Endothelial cell of hepatic sinusoid (primary cell): ENCODE results near the gene SEMA4B.

Experiments
- in situ Hi-C: cut with HindIII; loops from 2 replicates; pipeline ENCODE4 v1.10.0; 2017; ENCODE audit warnings: low sequenced_read_pairs

The SEMA4B gene

DNA sequence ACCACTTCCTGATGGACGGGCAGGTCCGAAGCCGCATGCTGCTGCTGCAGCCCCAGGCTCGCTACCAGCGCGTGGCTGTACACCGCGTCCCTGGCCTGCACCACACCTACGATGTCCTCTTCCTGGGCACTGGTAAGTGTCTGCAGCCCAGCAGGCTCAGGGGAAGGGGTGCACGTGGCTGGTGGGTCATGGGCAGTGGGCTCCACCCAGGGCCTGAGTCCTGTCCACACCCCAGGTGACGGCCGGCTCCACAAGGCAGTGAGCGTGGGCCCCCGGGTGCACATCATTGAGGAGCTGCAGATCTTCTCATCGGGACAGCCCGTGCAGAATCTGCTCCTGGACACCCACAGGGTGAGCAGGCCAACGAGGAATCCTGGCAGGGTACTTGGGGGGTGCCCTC lies 23.9 kb downstream of the SEMA4B start:
- in situ Hi-C loops: no loop called here

DNA sequence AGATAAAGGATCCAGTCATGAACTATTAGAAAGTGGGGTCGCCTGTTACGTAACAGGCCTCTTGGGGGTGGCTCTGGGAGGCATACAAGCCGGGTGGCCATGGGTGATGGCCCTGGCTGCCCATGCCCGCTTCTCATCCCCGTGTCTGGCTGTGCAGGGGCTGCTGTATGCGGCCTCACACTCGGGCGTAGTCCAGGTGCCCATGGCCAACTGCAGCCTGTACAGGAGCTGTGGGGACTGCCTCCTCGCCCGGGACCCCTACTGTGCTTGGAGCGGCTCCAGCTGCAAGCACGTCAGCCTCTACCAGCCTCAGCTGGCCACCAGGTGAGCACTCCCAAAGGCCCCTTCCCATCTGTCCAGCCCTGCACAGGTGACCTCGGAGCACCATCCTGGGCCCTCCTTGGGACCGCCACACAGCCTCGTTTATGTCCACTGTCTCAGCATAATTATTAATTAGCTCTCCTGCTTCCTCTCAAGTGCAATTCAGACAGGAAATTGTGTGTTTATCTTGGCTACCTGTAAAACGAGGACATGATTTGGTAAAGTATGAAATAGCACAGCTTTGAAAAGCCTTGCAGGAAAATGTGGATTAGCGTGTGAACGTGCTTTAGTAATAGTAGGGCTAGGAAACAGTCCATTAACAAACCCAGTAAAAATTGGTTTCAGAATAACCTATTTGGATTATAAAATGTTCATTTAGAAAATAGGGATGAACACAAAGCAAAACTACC lies 24.5 kb downstream of the SEMA4B start:
- in situ Hi-C loops: no loop called here

GRCh38 chr15:90227336-90227735 lies 26.2 kb downstream of the SEMA4B start:
- in situ Hi-C loops: no loop called here

- in situ Hi-C loops: no loop called here
These were observed 27.0 kb downstream of the SEMA4B start for GRCh38 chr15:90227816-90228772.

- in situ Hi-C loops: no loop called here
These were observed 27.8 kb downstream of the SEMA4B start for GRCh38 chr15:90228960-90229359.

GRCh38 chr15:90230071-90230494 lies 29.0 kb downstream of the SEMA4B start:
- in situ Hi-C loops: no loop called here

DNA sequence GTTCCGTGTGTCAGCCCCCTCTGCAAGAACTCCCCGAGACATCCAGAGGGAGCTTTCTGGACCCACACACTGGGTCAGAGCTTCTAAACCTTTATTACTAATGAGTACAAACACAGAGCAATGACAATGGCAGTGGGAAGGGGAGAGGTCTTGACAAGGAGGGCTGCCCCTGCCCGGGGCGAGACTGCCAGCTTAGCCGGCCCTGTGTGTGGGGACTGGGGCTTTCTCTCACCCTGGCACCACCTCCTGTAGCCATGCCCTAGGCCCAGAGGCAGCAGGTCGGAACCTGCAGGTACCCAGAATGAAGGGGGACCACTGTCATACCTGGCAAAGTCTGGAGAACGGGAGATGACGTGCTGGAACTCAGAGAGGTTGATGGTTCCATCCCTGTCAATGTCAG lies 29.5 kb downstream of the SEMA4B start:
- in situ Hi-C loops: no loop called here

DNA sequence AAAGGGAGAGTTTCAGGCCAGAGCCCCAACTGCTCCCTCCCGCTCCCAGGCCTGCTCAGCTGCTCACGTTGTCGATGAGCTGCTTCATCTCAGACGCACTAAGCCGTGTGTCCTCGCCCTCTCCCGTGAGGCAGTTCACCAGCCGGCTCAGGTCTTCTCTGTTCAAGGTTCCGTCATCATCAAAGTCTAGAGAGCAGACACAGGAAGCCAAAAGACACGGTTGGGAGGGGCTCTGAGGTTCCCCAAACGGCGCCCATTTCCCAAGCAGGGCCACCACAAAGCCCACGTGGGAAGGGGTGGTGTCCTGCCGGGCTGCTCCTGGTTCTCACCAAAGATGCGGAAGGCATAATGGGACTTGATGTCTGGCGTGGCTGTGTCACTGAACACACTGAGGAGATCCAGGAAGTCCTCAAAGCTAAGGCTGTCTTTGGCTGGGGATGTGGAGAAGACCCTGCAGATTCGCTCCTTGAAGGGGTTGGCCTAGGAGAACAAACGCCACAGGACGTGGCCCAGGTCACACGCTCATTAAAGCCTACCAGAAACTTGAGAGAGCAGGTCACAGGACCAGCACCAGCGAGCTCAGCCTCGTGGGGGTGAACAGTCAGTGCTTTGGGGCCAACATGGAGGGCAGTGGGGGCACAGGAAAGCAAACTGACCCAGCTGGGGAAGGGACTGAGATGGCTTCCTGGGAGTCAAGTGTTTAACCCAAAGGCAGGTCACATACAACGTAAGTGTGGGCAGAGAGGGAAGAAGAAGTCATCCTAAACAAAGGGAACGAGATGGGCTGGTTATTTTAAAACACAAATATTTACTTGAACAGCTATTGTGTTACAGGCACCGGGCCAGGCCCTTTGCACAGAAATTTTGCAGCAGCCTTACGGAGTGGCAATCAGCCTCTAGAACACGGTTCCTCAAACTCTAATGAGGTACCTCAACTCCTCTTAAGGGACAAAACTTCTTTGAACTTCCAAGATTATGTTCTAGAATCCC lies 30.2 kb downstream of the SEMA4B start:
- in situ Hi-C loops: no loop called here

DNA sequence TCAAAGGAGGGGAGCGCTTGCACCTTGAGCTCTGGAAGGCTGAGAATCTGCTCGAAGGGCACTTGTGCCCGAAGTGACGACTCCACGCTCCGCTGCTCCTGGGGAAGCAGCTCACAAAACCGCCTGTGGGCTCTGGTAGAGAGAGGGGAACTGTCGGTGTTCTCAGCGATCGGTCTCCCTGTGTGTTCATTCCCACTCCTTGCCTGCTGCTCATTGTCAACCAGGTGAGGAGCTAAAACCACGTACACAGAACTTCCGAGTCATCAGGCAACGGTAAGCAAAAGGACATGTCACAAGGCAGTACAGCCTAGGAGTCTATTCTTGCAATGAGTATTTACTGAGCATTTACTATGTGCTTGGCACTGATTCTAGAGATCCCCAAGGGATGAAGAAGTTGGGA lies 31.1 kb downstream of the SEMA4B start:
- in situ Hi-C loops: no loop called here

GRCh38 chr15:90232941-90233386 lies 31.8 kb downstream of the SEMA4B start:
- in situ Hi-C loops: no loop called here

DNA sequence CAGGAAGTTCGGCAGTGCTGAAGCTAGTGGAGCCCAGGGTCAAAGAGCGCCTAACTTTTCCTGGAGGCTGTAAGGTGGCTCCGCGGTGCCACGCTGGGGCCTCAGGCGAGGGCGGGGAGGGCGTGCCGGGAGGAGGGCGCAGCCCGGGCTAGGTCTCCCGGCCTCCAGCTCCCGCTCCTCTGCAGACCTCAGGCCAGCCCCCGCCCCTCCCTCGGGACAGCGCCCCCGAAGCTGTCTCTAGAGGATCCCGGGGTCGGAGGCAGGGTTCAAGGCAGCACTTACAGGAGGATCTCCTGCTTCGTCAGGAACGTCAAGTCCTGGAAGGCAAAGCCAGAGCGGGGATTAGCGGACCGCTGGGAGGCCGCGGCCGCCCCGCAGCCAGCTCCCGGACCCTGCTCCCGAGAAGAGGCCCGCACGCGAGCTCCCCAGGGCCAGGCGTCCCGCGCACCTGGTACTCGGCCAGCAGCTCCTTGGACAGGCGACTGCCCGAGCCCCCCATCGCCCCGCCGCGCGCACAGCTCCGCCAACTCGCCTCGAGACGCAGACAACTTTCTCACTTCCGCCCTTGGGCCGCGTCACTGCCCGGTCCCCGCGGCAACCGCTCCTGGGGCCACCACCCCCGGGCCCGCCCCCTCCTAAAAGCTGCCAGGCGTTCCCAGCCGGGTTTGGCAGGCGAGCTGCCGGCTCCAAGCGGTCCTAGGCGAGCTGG lies 32.4 kb downstream of the SEMA4B start, which contains the start of gene CIB1:
Gene CIB1 (minus strand): TSS at position 555 of the 709 bp plus-strand sequence. CDS start 56 bp downstream, at position 499.
- in situ Hi-C loops: no loop called here

DNA sequence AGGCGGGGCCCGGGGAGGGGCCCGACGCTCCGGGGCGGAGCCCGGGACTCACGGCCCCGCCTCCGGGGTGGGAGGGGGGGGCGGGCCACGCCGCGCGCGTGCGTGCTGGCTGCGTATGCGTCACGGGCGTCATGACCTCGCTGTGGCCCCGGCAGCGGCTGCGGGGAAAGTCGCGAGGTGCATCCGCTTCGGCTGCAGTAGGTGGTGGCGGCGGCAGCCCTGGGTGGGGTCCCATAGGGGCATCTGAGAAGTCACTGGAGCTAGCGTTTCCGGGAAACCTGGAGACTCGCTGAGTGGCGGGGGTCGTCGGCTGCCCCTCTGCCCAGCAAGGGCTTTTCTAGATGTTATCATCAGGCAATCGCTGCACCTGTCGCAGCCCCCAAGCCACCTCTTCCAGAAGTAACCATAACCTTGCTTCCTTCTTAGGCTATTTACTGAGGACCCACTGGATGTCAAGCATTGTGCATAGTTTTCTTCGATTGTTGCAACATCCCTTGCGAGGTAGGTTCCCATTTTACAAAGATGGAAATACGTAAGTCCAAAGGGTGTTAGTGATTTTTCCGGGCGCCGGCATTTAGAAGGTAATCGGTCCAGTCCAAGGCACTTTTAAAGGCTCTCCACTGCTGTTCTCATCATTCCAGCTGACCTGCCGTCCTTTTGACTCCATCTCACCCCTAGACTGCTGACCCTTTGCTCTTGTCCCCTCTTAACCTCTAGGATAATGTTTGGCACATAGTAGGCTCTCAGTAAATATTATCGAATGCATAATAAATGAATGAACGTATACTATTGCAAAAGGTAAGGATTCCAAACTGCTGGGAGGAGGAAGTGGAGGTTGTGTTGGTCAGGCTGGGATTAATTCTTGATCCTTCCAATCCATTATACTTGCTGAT lies 33.2 kb downstream of the SEMA4B start, which contains the start of gene GDPGP1:
Gene GDPGP1 (plus strand): TSS at position 114 of the 893 bp plus-strand sequence. CDS start 6,700 bp downstream, outside the sequence.
- in situ Hi-C loops: no loop called here

GRCh38 chr15:90239371-90239770 lies 38.2 kb downstream of the SEMA4B start:
- in situ Hi-C loops: no loop called here

DNA sequence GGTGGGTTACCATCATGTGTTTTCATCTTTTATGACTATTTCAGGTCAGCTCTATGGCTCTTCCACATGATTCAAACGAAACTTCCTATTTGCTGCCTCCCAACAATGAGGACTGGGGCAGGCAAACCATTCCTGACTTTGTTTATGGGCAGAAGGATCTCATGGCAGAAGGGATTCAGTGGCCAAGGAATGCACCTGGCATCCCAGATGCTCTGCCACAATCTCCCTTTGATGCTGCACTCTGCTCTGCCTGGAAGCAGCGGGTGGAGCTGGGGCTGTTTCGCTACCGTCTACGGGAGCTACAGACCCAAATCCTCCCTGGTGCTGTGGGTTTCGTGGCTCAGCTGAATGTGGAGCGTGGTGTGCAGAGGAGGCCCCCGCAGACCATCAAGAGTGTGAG lies 39.7 kb downstream of the SEMA4B start:
- in situ Hi-C loops: no loop called here

DNA sequence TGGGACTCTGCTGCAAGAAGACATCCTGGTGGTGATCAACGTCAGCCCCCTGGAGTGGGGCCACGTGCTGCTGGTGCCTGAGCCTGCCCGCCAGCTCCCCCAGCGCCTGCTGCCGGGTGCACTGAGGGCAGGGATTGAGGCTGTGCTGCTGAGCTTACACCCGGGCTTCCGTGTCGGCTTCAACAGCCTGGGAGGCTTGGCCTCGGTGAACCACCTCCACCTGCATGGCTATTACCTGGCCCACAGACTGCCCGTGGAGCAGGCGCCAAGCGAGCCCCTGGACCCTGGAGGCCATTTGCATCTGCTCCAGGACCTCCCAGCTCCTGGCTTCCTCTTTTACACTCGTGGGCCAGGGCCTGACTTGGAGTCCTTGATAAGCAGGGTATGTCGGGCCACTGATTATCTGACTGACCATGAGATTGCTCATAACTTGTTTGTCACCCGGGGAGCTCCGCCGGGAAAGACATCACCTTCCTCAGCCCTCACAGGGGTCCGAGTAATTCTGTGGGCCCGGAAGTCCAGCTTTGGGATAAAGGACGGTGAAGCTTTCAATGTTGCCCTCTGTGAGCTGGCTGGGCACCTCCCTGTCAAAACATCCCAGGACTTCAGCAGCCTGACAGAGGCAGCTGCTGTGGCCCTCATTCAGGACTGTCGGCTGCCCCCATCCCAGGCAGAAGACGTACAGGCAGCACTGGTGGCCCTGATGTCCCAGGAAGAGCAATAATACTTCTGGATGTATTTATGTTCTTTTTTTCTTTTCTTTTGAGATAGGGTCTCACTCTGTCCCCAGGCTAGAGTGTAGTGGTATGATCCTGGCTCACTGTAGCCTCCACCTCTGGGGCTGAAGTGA lies 40.4 kb downstream of the SEMA4B start:
- in situ Hi-C loops: no loop called here

- in situ Hi-C loops: no loop called here
These were observed 43.0 kb downstream of the SEMA4B start for GRCh38 chr15:90243943-90244639.

- in situ Hi-C loops: no loop called here
These were observed 47.7 kb downstream of the SEMA4B start for GRCh38 chr15:90248789-90249202.
